Measurements from ENCODE around the gene SKIC8. TPM values are rescaled to one million over a fixed set of nuclear protein-coding genes. Genes with fewer than 3 reads are reported as not detected.
"Not testable (repeated sequence)": the region's sequence is repeated elsewhere in the genome, so short reads cannot be mapped to it uniquely, and the experiment has no call there.

Gene SKIC8
- polyA plus RNA-seq, 4 donors = 95.1 to 123 (median 111) TPM

DNA sequence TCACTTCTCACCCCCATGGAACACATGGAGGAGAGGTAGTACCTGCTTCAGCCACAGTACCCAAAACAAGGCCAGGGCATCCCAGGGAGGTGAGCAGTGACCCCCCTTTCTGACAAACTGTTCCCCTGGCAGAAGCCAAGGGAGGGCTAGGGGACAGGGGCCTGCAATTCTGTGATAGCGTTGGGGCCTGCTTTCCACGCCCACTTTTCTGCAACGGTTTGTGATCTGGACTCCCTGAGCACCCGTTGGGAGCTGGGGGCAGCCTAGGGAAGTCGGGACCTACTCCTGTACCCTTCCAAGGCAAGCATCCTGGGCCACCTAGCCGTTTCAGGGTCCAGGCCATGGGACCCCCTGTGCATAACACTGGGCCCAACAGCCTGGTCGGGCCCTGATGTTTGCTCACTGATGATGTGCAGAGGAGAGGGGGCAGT lies 36.0 kb downstream of the SKIC8 start:
- DNase-seq (ENCODE audit: low read depth in 4 of 4, low spot score in 2 of 4) = no peak

GRCh38 chr15:78261062-78261461 lies 38.3 kb downstream of the SKIC8 start:
- DNase-seq (ENCODE audit: low read depth in 4 of 4, low spot score in 2 of 4) = no peak

GRCh38 chr15:78260489-78260888 lies 38.9 kb downstream of the SKIC8 start:
- DNase-seq (ENCODE audit: low read depth in 4 of 4, low spot score in 2 of 4) = no peak

DNA sequence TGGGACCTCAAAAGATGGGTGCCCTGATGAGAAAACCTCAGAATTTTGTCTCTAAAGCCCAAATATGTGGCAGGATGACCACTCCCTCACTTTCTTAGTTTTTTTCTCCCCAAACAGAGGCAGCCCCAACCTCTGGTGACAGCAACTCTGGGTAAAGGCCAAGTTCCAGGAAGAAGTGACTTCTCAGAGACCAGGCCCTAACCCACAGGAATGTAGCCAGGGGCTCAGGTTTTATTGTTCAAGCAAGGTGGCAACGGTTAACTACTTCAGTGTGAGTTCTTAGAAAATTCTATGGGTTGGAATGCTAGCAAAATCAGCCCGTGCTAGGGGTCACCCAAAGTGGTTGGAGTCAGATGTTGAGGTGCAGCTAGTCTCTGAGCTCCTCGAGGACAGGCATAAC lies 40.2 kb downstream of the SKIC8 start:
- DNase-seq (ENCODE audit: low read depth in 4 of 4, low spot score in 2 of 4) = no peak

DNA sequence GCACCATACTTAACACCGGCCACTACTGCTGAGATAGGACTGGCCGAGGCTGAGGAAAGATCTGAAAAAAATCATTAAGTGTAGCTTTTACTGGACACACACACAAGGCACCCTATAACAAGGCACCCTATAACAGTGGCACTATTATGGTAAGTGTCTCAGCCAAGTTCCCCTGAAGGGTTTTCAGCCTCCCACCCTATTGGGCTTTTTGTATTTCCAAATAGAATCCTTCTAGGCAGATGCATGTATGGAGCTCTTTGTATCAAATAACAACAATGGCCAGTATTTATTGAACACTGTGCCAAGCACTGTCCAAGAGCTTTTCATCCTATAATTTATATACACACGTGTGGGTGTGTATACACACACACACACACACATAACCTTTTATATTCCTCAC lies 41.7 kb downstream of the SKIC8 start:
- DNase-seq (ENCODE audit: low read depth in 4 of 4, low spot score in 2 of 4) = no peak

- DNase-seq (ENCODE audit: low read depth in 4 of 4, low spot score in 2 of 4) = no peak
These were observed 43.4 kb downstream of the SKIC8 start for GRCh38 chr15:78256044-78256437.

DNA sequence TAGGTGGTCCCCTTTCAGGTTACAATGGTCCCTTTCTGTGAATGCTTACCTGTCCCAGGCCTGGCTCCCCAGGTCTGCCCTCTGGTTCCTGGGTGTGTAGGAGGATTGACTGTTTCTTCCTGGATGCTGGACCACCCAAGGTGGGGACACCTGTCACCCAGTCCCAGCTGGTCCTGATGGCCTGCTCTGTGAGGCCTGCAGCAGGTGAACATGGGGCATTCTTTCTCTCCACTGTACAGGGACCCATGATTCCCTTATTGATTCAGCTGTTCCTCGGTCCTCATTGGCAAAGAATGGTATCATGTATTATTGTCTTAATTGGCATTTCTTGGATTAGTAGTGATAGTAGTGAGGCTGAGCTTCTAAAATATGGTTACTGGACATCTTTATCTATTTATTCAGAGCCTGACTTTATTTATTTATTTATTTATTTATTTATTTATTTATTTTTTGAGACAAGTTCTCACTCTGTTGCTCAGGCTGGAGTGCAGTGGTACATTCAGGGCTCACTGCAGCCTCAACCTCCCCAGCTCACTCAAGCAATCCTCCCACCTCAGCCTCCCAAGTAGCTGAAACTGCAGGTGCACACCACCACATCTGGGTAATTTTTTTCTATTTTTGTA lies 43.9 kb downstream of the SKIC8 start:
- no peak for DNase-seq (ENCODE audit: low read depth in 4 of 4, low spot score in 2 of 4)

DNA sequence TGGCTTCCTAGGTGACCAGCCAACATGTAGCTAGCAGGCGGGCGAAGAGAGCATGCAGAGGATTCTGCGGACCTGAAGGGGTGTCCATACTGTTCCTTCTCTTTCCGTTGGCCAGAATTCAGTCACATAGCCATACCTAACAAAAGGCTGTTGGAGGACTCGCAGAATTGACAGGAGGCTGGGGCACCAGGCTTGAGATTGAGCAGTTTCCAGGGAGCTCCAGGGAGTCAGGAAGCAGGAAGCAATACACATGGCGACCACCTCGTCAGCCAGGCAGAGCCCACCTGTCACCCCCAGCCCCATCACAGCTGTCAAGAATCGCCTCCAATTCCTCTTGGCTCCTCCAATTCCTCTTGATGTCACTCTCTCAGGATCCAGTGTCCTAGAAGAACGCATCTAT lies 48.3 kb downstream of the SKIC8 start:
- DNase-seq (ENCODE audit: low read depth in 4 of 4, low spot score in 2 of 4) = no peak

GRCh38 chr15:78249131-78249530 lies 50.3 kb downstream of the SKIC8 start:
- DNase-seq (ENCODE audit: low read depth in 4 of 4, low spot score in 2 of 4) = no peak

GRCh38 chr15:78247911-78248310 lies 51.5 kb downstream of the SKIC8 start:
- no peak for DNase-seq (ENCODE audit: low read depth in 4 of 4, low spot score in 2 of 4)

DNA sequence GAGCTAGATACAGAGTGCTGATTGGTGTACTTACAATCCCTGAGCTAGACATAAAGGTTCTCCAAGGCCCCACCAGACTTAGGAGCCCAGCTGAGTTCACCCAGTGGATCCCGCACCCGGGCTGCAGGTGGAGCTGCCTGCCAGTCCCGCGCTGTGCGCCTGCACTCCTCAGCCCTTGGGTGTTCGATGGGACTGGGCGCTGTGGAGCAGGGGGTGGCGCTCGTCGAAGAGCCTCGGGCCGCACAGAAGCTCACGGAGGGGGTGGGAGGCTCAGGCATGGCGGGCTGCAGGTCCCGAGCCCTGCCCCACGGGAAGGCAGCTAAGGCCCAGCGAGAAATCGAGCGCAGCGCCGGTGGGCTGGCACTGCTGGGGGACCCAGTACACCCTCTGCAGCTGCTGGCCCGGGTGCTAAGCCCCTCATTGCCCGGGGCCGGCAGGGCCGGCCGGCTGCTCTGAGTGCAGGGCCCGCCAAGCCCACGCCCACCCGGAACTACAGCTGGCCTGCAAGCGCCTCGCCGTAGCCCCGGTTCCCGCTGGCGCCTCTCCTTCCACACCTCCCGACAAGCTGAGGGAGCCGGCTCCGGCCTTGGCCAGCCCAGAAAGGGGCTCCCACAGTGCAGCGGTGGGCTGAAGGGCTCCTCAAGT lies 53.3 kb downstream of the SKIC8 start:
- not testable (repeated sequence) for DNase-seq (ENCODE audit: low read depth in 4 of 4, low spot score in 2 of 4)

DNA sequence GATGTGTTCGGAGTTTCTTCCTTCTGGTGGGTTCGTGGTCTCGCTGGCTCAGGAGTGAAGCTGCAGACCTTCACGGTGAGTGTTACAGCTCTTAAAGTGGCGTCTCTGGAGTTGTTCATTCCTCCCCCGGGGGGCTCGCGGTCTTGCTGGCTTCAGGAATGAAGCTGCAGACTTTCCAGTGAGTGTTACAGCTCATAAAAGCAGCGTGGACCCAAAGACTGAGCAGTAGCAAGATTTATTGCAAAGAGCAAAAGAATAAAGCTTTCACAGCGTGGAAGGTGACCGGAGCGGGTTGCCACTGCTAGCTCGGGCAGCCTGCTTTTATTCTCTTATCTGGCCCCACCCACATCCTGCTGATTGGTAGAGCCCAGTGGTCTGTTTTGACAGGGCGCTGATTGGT lies 54.0 kb downstream of the SKIC8 start:
- DNase-seq (ENCODE audit: low read depth in 4 of 4, low spot score in 2 of 4) = not testable (repeated sequence)

GRCh38 chr15:78244893-78245292 lies 54.5 kb downstream of the SKIC8 start:
- no peak for DNase-seq (ENCODE audit: low read depth in 4 of 4, low spot score in 2 of 4)

DNA sequence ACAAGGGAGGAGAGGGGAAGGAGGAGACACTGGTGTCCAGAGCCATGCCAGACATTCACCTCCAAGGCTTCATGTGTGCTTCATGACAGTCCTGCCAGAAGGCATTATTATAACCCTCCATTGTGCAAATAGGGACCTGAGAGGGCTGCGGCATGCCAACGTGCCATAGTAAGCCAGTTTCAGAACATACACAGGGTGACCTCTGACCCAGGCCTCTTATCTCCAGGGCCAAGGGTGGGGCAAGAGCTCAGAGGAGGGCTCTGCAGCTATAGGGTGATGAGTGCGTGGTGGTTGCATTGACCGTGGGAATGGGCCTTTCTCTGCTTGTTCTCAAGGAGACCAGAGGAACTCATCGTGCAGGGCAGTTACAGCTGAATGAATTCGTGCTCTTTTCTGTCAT lies 55.3 kb downstream of the SKIC8 start:
- no peak for DNase-seq (ENCODE audit: low read depth in 4 of 4, low spot score in 2 of 4)

- DNase-seq (ENCODE audit: low read depth in 4 of 4, low spot score in 2 of 4) = peak in 1 of 4 donors; percentile 19
These were observed 55.9 kb downstream of the SKIC8 start for GRCh38 chr15:78243491-78243941.

DNA sequence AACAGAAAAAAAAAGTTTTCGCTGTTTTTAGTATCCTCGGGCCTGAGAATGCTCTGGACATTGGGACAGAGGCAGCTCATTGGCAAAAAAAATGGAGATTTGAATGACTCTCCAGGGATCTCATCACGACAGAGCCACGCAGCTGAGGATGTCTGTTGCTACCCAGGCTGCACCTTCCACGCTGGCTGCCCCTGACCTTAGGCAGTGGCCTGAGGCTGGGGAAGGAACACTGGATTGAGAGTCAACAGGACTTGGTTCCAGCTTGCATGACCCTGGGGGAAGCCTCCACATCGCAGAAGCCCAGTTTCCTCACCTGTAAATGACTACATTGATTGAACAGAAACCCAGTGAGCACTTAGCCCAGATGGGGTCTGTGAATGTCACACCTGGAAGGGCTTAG lies 56.4 kb downstream of the SKIC8 start:
- no peak for DNase-seq (ENCODE audit: low read depth in 4 of 4, low spot score in 2 of 4)

- no peak for DNase-seq (ENCODE audit: low read depth in 4 of 4, low spot score in 2 of 4)
These were observed 57.3 kb downstream of the SKIC8 start for GRCh38 chr15:78242128-78242527.

GRCh38 chr15:78241017-78241416 lies 58.4 kb downstream of the SKIC8 start:
- peak in 2 of 4 donors; percentile 48 to 60 for DNase-seq (ENCODE audit: low read depth in 4 of 4, low spot score in 2 of 4)

DNA sequence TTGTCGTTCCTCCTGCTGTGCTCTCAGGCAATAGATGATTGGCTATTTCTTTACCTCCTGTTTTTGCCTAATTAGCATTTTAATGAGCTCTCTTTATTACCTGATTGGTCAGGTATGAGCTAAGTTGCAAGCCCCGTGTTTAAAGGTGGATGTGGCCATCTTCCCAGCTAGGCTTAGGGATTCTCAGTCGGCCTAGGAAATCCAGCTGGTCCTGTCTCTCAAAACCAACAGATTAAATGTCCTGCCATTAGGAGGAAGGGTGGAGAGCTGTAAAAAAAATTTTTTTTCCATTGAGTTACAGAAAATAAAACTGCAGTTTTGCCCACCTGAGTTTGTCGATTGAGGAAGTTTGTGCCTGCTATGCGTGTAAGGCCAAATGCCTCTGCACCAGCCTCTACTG lies 59.6 kb downstream of the SKIC8 start:
- DNase-seq (ENCODE audit: low read depth in 4 of 4, low spot score in 2 of 4) = no peak

DNA sequence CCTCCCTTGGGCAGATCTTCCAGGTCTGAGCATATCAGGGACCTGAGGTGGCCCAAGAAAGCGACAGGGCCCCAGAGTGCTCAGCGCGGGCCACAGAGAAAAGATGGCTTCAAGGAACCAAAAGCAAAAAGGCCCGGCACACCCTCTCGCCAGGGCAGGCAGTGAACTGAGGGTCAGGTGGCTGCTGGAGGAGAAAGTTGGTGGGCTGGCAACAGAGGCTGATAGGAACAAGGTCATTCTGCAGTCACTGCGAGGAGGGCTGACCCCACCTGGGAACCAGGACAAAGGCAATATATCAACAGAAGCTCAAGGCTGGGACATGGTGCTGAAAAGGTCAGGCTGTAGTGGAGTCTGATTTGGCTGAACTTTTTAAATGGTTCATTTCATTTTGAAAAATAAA lies 62.3 kb downstream of the SKIC8 start:
- no peak for DNase-seq (ENCODE audit: low read depth in 4 of 4, low spot score in 2 of 4)

DNA sequence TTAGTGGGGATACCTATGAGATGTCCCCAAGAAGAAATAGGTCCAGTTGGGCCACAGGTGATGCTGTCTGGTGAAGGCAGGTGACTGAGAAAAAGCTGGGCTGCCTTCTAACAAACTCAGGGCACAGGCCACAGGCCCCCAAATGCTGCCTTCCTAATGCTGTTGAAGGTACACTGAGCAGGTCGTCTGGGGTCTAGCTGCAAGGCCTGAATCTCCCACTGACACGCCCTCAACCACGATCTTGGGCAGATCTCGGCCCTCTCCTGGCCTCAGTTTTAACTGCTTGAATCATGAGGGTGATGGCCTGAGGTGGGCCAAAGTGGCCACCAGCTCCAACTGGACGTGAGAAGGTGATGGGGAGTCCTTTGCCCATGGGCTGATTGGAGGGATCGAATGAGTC lies 62.9 kb downstream of the SKIC8 start:
- DNase-seq (ENCODE audit: low read depth in 4 of 4, low spot score in 2 of 4) = no peak

- DNase-seq (ENCODE audit: low read depth in 4 of 4, low spot score in 2 of 4) = no peak
These were observed 64.8 kb downstream of the SKIC8 start, which contains the start of gene ACSBG1 for GRCh38 chr15:78234515-78235040. Gene ACSBG1 (minus strand): TSS chr15:78234565. CDS start chr15:78234501, 64 bp downstream.
